GM19238 (cell line): Measurements from ENCODE around the gene ORM2.
"Not testable (repeated sequence)": the region's sequence is repeated elsewhere in the genome, so short reads cannot be mapped to it uniquely, and the experiment has no call there.

Experiments used
- DNase-seq: peaks from one replicate; pipeline ENCODE4 v3.0.0; 2011; ENCODE audit warnings: low spot score; ENCODE audit not compliant: insufficient read length

ORM2 gene

DNA sequence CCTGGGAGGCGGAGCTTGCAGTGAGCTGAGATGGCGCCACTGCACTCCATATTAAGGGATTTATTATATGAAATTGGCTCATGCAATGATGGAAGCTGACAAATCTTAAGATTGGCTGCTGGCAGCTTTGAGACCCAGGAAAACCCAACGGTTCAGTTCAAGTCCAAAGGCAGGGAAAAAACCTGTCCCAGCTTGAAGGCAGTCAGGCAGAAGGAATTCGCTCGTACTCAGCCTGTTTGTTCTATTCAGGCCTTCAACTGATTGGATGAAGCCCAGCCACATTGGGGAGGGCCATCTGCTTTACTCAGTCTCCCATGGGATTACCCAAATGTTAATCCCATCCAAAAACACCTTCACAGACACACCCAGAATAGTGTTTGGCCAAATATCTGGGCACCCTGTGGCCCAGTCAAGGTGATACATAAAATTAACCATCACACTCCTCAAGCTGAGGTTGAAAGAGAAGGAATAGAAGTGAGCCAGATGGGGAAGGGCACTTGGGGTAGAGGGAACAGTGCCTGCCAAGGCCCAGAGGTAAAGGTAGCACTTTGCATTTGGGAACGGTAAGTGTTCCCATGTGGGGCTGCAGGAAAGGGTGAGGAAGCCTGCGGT lies 15.3 kb upstream of the ORM2 start:
- no peak for DNase-seq

GRCh38 chr9:114314881-114315722 lies 14.6 kb upstream of the ORM2 start:
- DNase-seq, result no peak

DNA sequence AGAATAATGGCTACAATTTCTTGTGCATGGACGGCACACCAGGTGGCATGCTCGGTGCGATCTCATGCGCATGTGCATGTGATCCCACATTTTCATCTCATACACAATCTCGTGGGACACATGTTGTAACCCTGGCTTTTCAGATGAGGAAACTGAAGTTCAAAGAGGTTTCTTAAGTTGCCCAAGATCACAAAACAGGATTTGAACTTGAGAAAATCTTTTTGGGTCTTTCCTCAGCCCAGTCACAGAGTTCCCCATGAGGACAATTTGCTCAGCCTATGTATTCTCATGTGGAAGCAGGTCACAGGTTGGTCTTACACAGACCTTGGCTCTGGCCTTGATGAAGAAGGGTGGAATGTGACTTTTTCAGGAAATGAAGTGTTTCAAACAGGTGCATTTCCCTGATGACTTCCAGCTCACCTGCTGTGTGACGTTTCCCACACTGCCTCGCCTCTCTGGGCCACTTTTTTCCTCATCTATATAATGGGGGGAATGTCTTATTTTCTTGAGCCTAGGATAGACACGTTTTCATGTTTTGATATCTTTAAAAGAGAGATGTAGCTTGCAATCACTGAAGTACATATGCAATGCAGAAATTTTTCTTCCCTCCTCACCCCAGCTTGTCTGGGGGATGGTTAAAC lies 13.8 kb upstream of the ORM2 start:
- no peak for DNase-seq

- DNase-seq, result no peak
Observed at GRCh38 chr9:114316605-114317230, 13.0 kb upstream of the ORM2 start.

DNA sequence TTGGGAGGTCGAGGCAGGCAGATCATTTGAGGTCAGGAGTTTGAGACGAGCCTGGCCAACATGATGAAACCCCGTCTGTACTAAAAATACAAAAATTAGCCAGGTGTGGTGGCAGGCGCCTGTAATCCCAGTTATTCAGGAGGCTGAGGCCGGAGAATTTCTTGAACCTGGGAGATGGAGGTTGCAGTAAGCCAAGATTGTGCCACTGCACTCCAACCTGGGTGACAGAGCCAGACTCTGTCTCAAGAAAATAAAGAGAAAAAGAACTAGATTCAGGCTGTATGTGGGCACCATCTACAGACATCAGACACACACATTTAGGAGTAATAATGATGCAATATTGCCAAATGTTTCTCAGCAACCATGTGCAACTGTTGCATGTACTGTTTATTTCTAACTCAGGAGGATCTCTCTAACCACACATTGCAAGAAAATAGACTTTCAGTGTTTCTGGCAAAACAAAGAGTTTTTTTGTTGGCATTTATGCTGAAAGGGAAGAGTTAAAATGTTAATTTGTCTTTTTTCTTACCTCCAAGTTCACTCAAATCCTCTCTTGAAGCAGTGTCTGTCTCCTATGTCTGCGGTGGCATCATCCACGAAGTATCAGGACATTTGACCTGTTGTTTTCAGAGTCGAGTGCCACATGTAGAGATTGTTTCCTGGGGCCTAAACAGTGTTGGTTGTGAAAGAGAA lies 11.9 kb upstream of the ORM2 start:
- no peak for DNase-seq

DNA sequence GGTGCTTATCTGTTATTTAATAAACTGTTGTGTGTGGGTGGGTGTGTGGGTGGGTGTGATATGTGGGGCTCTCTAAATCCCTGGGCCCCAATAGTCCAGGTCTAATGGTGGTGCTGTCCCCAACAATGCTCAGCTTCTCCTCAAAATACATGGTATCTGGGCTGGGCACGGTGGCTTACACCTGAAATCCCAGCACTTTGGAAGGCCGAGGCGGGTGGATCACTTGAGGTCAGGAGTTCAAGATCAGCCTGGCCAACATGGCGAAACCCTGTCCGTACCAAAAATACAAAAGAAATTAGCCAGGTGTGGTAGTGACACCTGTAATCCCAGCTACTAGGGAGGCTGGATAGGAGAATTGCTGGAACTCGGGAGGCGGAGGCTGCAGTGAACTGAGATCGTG lies 11.3 kb upstream of the ORM2 start:
- no peak for DNase-seq

- DNase-seq, result no peak
Observed at GRCh38 chr9:114319147-114319546, 10.5 kb upstream of the ORM2 start.

GRCh38 chr9:114320710-114321109 lies 9.0 kb upstream of the ORM2 start:
- DNase-seq, result not testable (repeated sequence)

DNA sequence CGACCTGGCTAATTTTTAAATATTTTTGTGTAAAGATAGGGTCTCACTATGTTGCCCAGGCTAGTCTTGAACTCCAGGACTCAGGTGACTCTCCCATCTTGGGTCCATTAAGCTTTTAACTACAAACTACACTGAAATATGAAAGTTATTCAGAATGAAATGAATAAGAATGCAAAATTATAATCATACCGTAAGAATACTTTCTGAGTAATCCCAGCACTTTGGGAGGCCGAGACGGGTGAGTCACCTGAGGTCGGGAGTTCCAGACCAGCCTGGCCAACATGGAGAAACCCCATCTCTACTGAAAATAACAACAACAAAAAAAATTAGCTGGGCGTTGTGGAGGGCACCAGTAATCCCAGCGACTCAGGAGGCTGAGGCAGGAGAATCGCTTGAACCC lies 7.9 kb upstream of the ORM2 start:
- no peak for DNase-seq

DNA sequence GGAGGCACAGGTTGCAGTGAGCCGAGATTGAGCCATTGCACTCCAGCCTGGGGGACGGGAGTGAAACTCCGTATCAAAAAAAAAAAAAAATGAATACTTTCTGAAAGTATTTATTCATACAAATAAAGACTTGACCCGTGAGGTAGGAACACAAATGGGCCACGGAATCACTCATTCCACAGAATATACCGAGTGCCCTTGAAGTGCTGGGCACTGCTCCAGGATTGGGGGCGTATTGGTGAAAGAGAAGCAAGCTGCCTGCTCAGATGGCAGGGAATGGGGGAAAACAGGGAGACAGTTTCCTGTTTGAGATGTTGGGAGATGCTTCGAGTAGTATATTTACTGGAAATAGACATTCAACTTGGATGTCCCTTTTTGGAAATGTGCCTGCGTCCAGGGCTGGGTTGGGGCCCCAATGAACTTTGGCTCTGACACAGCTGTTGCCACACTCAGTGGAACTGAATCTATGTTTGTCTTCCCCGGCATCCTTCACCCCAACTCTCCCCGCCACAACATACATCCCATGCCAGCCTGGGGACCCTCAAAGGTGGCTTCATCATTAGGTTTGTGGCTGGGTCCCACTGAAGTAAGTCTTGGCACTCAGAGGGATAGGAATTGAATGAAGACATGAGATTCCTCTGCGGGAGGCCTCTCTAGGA lies 7.4 kb upstream of the ORM2 start:
- DNase-seq, result not testable (repeated sequence)

DNA sequence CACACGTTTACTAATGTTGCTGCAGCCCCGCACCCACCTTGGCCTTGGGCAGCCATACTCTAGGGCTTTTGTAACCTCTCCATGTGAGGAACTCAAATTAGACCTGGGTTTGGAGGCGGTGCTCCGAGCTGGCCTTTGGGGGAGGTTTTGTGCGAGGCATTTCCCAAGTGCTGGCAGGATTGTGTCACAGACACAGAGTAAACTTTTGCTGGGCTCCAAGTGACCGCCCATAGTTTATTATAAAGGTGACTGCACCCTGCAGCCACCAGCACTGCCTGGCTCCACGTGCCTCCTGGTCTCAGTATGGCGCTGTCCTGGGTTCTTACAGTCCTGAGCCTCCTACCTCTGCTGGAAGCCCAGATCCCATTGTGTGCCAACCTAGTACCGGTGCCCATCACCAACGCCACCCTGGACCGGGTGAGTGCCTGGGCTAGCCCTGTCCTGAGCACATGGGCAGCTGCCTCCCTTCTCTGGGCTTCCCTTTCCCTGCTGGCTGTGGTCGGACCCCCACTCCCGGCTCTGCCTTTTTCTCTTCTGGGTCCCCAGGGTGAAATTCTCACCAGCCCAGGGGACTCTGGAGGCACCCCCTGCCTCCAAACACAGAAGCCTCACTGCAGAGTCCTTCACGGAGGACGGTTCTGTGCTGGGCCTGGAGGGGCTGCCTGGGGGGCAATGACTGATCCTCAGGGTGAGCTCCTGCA lies 6.7 kb upstream of the ORM2 start, which contains the start of gene ORM1:
TSS of gene ORM1 (plus strand) at position 268 of the 701 bp plus-strand sequence. CDS start at position 304, 36 bp downstream.
- DNase-seq, result not testable (repeated sequence)

GRCh38 chr9:114323849-114324248 lies 5.8 kb upstream of the ORM2 start:
- DNase-seq, result not testable (repeated sequence)

- DNase-seq, result no peak
Observed at GRCh38 chr9:114324492-114324891, 5.2 kb upstream of the ORM2 start.

DNA sequence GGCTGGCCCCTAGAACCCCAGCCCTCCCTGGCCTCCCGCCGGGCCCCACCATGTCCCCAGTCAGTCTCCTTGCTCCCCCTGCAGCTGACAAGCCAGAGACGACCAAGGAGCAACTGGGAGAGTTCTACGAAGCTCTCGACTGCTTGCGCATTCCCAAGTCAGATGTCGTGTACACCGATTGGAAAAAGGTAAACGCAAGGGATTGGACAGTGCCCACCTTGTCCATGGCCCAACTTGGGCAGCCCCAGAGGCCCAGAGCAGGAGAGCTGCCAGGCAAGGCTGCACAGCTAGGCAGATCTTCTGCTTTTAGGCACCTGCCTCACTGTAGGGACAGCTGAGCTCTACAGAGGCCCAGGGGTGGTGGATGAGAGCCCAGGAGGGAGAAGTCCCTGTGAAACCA lies 4.7 kb upstream of the ORM2 start:
- DNase-seq, result not testable (repeated sequence)

- not testable (repeated sequence) for DNase-seq
Observed at GRCh38 chr9:114325684-114326254, 3.9 kb upstream of the ORM2 start.

DNA sequence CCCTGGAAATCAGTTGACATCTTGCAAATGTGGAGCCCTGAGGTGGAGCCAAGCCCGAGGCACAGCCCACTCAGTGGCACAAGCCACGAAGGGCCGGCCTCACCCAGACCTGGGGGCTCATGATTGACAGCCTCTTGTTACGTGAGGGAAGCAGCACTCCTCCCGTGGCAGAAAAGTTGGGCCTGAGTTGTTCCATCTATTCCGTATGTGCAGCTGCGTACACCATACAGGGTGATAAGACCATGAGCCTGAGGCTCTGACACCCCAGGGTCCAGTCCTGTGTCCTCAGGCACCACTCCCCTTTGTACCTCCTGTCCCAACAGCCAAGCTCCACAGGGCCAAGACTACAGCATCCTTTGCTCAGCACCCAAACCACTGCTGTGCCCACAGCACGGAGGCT lies 1.9 kb upstream of the ORM2 start:
- DNase-seq, result no peak

DNA sequence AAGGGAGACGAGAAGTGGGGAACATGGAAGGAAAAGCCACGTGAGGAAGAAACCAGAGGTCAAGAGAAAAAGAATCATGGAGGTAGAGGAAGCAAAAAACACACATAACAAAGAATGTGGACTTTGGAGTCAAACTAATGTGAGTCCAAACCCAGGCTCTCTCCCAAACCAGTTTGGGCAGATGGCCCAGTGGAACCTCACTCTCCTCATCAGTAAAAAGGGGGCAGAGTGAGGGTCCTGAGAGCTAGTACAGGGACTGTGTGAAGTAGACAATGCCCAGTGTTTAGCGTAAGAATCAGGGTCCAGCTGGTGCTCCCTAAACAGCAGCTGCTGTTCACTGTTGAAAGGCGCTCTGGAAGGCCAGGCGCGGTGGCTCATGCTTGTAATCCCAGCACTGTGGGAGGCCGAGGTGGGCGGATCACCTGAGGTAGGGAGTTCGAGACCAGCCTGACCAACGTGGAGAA lies 1.3 kb upstream of the ORM2 start:
- DNase-seq, result not testable (repeated sequence)

GRCh38 chr9:114328937-114329624 lies 588 bp upstream of the ORM2 start:
- DNase-seq, result not testable (repeated sequence)

DNA sequence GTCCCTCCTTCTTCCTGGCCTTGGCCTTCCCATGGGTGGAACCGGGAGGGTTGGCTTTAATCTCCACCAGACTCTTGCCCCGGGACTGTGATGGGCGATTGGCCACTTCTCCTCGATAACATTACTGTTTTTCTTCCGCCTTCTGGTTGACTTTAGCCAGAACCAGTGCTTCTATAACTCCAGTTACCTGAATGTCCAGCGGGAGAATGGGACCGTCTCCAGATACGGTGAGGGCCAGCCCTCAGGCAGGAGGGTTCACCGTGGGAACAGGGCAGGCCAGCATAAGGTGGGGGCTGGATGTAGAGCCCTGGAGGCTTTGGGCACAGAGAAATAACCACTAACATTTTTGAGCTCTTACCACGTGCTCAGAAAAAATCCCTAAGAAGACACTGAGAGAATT lies 967 bp downstream of the ORM2 start:
- no peak for DNase-seq
